ENCODE measurements around the gene CLDN2. TPM values are rescaled to one million over a fixed set of nuclear protein-coding genes. Genes with fewer than 3 reads are reported as not detected.

The CLDN2 gene
- total and polyA plus RNA-seq, 2 of the 13 experiments (the other 11 are each of a cell fraction or from before 2014, with no cell fraction given) = 1.3 to 1.5 TPM

DNA sequence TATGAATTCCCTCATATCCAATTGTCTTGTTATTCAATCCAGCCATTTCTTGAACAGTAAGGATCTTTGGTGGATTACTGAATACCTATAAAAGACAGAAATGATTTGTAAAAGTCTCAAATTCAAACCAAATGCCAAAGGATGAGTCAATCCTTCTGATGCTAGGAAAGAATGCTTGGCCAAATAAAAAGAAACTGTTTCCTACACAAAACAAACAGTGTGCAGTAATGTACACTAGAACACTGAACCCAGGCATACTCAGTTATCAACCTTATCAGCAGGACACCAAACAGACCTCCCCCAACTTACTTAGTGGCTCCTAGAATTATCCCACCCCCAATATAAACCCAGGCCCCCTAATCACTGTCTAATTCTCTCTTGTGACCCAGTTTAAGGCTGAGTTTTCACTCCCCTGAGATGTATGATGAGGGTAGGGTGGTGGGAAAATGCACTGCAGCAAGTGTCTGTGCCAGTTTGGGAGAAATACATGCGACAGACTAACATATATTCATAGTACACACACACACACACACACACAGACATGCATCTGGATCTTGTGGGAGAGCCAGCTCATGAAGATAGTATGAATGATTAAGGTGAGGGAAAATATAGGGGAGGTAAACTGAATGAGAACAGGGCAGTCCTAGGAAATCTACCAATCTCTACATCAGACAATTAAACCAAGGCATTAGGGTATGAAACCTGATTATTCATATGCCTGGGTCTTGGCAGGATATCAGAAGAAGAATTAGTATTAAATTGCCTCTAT lies 35.0 kb downstream of the CLDN2 start (continued):
- peak; percentile 46; the same call in 1 of the 2 replicates for TF ChIP-seq HDAC1 (CRISPR knock-in tag; IDR thresholded peaks at IDR 0.05)
- peak; percentile 86 for TF ChIP-seq GATA4 (IDR thresholded peaks at IDR 0.05; ENCODE audit: borderline replicate concordance, low read depth)
- peak; percentile 65 for TF ChIP-seq GATAD2A (CRISPR knock-in tag; IDR thresholded peaks at IDR 0.05)
- peak; percentile 27; the same call in 1 of the 2 replicates for TF ChIP-seq PITX1 (CRISPR knock-in tag; IDR thresholded peaks at IDR 0.05)
- peak; percentile 64 for TF ChIP-seq FOXP4 (CRISPR knock-in tag; IDR thresholded peaks at IDR 0.05)
- TF ChIP-seq NFRKB (IDR thresholded peaks at IDR 0.05) = no peak
- peak; percentile 31 for TF ChIP-seq RARA (CRISPR knock-in tag; IDR thresholded peaks at IDR 0.05)
- no peak for TF ChIP-seq ELK4 (CRISPR knock-in tag; IDR thresholded peaks at IDR 0.05; ENCODE audit: borderline replicate concordance)
- peak; percentile 60; the same call in 1 of the 2 replicates for TF ChIP-seq DPF2 (CRISPR knock-in tag; IDR thresholded peaks at IDR 0.05; ENCODE audit: borderline replicate concordance, low read depth)
- peak; percentile 35; the same call in 1 of the 2 replicates for TF ChIP-seq CEBPG (CRISPR knock-in tag; IDR thresholded peaks at IDR 0.05)
- TF ChIP-seq POGZ (CRISPR knock-in tag; IDR thresholded peaks at IDR 0.05) = 0 out of 2 replicates have a peak, but pooled peaks have one; percentile 18
- TF ChIP-seq STAT6 (CRISPR knock-in tag; IDR thresholded peaks at IDR 0.05; ENCODE audit: borderline replicate concordance) = no peak
- TF ChIP-seq, protein P1, sequence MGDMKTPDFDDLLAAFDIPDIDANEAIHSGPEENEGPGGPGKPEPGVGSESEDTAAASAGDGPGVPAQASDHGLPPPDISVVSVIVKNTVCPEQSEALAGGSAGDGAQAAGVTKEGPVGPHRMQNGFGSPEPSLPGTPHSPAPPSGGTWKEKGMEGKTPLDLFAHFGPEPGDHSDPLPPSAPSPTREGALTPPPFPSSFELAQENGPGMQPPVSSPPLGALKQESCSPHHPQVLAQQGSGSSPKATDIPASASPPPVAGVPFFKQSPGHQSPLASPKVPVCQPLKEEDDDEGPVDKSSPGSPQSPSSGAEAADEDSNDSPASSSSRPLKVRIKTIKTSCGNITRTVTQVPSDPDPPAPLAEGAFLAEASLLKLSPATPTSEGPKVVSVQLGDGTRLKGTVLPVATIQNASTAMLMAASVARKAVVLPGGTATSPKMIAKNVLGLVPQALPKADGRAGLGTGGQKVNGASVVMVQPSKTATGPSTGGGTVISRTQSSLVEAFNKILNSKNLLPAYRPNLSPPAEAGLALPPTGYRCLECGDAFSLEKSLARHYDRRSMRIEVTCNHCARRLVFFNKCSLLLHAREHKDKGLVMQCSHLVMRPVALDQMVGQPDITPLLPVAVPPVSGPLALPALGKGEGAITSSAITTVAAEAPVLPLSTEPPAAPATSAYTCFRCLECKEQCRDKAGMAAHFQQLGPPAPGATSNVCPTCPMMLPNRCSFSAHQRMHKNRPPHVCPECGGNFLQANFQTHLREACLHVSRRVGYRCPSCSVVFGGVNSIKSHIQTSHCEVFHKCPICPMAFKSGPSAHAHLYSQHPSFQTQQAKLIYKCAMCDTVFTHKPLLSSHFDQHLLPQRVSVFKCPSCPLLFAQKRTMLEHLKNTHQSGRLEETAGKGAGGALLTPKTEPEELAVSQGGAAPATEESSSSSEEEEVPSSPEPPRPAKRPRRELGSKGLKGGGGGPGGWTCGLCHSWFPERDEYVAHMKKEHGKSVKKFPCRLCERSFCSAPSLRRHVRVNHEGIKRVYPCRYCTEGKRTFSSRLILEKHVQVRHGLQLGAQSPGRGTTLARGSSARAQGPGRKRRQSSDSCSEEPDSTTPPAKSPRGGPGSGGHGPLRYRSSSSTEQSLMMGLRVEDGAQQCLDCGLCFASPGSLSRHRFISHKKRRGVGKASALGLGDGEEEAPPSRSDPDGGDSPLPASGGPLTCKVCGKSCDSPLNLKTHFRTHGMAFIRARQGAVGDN (CRISPR knock-in tag; IDR thresholded peaks at IDR 0.05) = no peak
- TF ChIP-seq IRF2 (CRISPR knock-in tag; IDR thresholded peaks at IDR 0.05) = no peak
- peak; percentile 17; the same call in 1 of the 2 replicates for TF ChIP-seq JUNB (CRISPR knock-in tag; IDR thresholded peaks at IDR 0.05; ENCODE audit: borderline replicate concordance)
- no peak for TF ChIP-seq ZNF282 (IDR thresholded peaks at IDR 0.05; ENCODE audit: partially characterized antibody)
- TF ChIP-seq LCORL (IDR thresholded peaks at IDR 0.05) = no peak
- peak; percentile 64; the same call in 1 of the 2 replicates for TF ChIP-seq LCORL (CRISPR knock-in tag; IDR thresholded peaks at IDR 0.05)
- TF ChIP-seq SRF (IDR thresholded peaks at IDR 0.05; ENCODE audit: low read depth, low read length) = no peak
- peak; percentile 35; the same call in 1 of the 2 replicates for TF ChIP-seq PPARG (CRISPR knock-in tag; conservative IDR thresholded peaks at IDR 0.05)
- TF ChIP-seq GZF1 (CRISPR knock-in tag; IDR thresholded peaks at IDR 0.05) = no peak

Data from HepG2 (cell line).